GM18520 (cell line): ENCODE data around the gene MEGF9.
"Not testable (repeated sequence)": the region's sequence is repeated elsewhere in the genome, so short reads cannot be mapped to it uniquely, and the experiment has no call there.

Experiments used
- ATAC-seq: cut with Tn5 transposase; IDR thresholded peaks from one replicate; pipeline ENCODE4 v1.9.1; 2021; ENCODE audit not compliant: unreplicated experiment

MEGF9 gene

GRCh38 chr9:120662513-120662912 lies 51.8 kb downstream of the MEGF9 start:
- ATAC-seq = no peak

- no peak for ATAC-seq
These were observed 54.6 kb downstream of the MEGF9 start for GRCh38 chr9:120659676-120660075.

DNA sequence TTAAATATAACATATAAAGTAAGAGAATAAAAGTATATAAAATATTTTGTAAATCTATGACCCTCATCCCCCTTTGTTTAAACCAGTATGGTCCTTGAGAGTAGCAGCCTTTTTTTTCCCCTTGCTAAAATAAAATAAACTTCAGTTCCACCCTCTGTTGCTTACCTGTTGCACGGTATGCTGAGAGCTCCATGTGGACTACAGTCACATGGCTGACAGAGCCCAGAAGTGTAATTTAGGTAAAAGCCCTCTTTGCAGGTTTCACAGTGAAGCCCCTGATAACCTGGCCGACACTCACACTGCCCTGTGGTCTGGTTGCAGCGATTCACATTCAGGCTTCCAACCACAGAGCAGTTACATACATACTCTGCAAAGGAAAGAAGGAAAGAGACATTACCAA lies 55.1 kb downstream of the MEGF9 start:
- no peak for ATAC-seq

GRCh38 chr9:120655005-120655622 lies 59.2 kb downstream of the MEGF9 start:
- peak; percentile 48 for ATAC-seq

- no peak for ATAC-seq
These were observed 60.0 kb downstream of the MEGF9 start for GRCh38 chr9:120654272-120654671.

GRCh38 chr9:120653762-120654161 lies 60.5 kb downstream of the MEGF9 start:
- no peak for ATAC-seq

- ATAC-seq = no peak
These were observed 61.3 kb downstream of the MEGF9 start for GRCh38 chr9:120652934-120653333.

DNA sequence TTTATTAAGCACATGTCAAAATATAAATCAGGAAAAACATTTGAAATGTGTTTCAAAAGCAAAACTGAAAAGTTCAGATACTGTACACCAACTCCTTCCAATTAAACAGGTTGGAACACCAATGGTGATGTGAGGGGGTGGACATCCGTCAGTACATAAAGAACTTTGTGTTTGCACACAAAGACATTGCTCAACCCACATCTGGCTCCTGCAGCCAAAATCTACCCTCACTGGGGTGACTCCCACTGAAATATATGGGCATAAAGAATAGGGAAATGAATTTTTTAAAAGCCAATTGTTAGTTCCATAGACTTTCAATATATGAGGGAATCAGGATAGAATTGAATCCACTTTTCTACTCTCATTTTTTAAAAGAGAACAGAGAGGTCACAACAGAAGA lies 63.9 kb downstream of the MEGF9 start:
- ATAC-seq = no peak

DNA sequence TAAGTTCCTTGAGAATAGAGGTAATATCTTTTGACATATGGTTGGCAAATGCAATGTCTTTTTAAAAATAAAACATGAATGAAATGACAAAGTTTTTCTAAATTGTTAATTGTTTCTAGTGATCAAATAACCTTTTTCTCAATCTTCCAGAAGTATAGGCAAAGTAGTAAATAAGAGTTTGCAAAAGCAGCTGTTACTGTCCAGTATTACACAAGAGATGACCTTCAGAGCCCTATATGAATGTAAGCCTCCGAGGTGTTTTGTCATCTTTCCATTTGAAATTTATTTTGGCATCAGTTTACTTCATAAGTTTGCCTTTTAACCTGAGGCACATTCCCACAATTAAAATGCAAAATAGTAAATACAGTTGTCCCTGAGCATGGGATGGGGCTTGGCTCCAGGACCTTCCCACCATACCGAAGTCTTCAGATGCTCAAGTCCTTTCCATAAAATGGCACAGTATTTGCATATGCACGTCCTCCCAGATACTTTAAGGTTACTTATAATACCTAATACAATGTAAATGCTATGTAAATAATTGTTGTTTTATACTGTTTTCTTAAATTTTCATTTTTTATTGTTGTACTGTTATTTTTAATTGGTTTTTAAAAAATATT lies 65.6 kb downstream of the MEGF9 start:
- ATAC-seq = no peak

- ATAC-seq = no peak
These were observed 67.3 kb downstream of the MEGF9 start for GRCh38 chr9:120646948-120647347.

GRCh38 chr9:120645760-120646159 lies 68.5 kb downstream of the MEGF9 start:
- ATAC-seq = no peak

GRCh38 chr9:120643061-120643460 lies 71.2 kb downstream of the MEGF9 start:
- ATAC-seq = no peak

GRCh38 chr9:120642129-120642770 lies 72.0 kb downstream of the MEGF9 start:
- no peak for ATAC-seq

- ATAC-seq = not testable (repeated sequence)
These were observed 73.4 kb downstream of the MEGF9 start for GRCh38 chr9:120640874-120641273.

DNA sequence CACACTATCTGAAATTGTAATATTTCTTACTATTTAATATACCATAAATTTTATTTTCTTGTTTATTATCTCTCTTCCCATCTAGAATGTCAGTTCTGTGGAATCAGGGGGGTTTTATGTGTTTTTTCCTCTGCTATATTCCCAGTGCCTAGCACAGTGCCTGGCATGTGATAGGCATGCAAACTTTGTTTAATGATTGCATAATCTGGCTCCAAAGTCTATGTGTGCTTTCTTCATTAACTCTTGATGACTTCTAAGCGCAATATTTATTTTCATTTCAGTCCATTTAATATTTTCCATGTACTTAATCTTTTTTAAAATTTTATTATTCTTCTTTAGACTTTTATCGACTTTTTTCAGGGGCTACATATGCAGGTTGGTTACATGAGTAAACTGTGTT lies 73.9 kb downstream of the MEGF9 start:
- no peak for ATAC-seq

DNA sequence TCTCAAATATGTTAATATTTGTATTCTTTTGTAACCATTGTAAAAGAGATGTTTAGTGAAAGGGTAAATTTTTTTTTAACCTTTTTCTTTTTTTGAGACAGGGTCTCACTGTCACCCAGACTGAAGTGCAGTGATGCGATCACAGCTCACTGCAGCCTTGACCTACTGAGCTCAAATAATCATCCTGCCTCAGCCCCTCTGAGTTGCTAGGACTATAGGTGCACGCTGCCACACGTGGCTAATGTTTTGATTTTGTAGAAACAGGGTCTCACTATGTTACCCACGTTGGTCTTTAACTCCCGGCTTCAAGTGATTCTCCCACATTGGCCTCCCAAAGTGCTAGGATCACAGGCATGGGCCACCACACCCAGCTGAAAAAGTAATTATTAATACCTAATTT lies 76.4 kb downstream of the MEGF9 start:
- ATAC-seq = no peak

- no peak for ATAC-seq
These were observed 77.9 kb downstream of the MEGF9 start for GRCh38 chr9:120636194-120636957.

DNA sequence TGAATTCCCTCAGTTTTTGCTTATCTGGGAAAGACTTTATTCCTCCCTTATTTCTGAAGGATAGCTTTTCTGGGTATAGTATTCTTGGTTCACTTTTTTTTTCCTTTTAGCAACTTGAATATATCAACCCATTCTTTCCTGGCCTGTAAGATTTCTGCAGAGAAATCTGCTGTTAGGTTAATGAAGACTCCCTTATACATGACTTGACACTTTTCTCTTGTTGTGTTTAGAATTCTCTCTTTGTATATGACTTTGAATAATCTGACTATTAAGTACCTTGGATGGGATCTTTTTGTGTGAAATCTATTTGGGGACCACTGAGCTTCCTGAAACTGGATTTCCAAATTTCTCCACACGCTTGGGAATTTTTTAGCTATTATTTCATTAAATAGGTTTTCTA lies 79.3 kb downstream of the MEGF9 start:
- ATAC-seq = no peak

- no peak for ATAC-seq
These were observed 83.9 kb downstream of the MEGF9 start for GRCh38 chr9:120630333-120630732.

DNA sequence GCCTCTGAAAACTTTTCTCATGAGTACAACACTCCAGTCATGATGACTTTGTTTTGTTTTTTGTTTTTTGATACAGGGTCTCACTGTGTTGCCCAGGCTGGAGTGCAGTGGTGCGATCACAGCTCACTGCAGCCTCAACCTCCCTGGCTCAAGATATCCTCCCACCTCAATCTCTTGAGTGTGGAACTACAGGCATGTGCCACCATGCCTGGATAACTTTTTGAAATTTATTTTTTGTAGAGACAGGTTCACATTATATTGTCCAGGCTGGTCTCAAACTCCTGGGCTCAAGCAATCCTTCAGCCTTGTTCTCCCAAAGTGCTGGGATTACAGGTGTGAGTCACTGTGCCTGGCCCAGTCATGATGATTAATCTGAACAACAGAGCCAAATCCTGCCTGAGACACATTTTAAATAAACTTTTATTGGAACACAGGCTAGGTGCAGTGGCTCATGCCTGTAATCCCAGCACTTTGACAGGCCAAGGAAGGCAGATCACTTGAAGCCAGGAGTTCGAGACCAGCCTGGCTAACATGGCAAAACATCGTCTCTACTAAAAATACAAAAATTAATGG lies 85.3 kb downstream of the MEGF9 start:
- ATAC-seq = not testable (repeated sequence)

- no peak for ATAC-seq
These were observed 85.9 kb downstream of the MEGF9 start for GRCh38 chr9:120628207-120628924.
